ENCODE data around the gene HUS1. TPM values are rescaled to one million over a fixed set of nuclear protein-coding genes. Genes with fewer than 3 reads are reported as not detected.

HUS1 gene
- 37.8 and 46.0 TPM in 2 replicates for total RNA-seq

GRCh38 chr7:47979145-47979831 lies at the start of gene HUS1:
HUS1 (minus strand) TSS chr7:47979615; CDS start chr7:47979519, 96 bp downstream.

GRCh38 chr7:48028938-48029337 lies 49.5 kb upstream of the HUS1 start, which contains the start of gene SUN3:
SUN3 (minus strand) TSS chr7:48029107; CDS start chr7:48028938, 169 bp downstream.

GRCh38 chr7:47948141-47948790 lies 31.1 kb downstream of the HUS1 start, which contains the start of gene PKD1L1:
PKD1L1 (minus strand) TSS chr7:47948466; CDS start chr7:47948440, 26 bp downstream.

Other genes with a start within 250 kb of the HUS1 start
- gene PKD1L1, start 31.1 kb downstream of the HUS1 start, total RNA-seq, result 1.6 and 1.7 TPM in 2 replicates
- not detected in 2 replicates for gene SUN3, start 49.5 kb upstream of the HUS1 start, total RNA-seq
- gene C7orf57, start 55.9 kb upstream of the HUS1 start, total RNA-seq, result 0.07 TPM in 1 of 2 replicates, not detected in the other
- gene UPP1, start 109.7 kb upstream of the HUS1 start, total RNA-seq, result 27.4 and 41.6 TPM in 2 replicates
- under 0.01 and 0.07 TPM in 2 replicates for gene ABCA13, start 191.8 kb upstream of the HUS1 start, total RNA-seq